Caco-2 (cell line): ENCODE measurements around the gene IMMP2L. TPM values are rescaled to one million over a fixed set of nuclear protein-coding genes. Genes with fewer than 3 reads are reported as not detected.

Experiments
- BruUV-seq: library from RNA; stranded (reverse); fragments of 400-500 nt; replicated peaks from 2 replicates; lab custom pipeline; 2021; lab: Mats Ljungman, UMichigan
- CTCF ChIA-PET: fragments of 300-600 bp; sonication (Branson Sonifier 250); formaldehyde crosslinking; loops from one replicate; lab custom pipeline; 2022; ENCODE audit warnings: antibody characterized with exemption; lab: Charles Lee
- POLR2A ChIA-PET: fragments of 300-600 bp; sonication (Branson Sonifier 250); formaldehyde crosslinking; loops from one replicate; lab custom pipeline; 2022; ENCODE audit warnings: antibody characterized with exemption; lab: Charles Lee
- DNase-seq, 2 experiments: peaks; one replicate each; pipeline versions ENCODE4 v3.0.0 to v3.0.0-alpha.2; 2020 to 2022
- H3K27me3 ChIP-seq: replicated peaks from 2 replicates; pipeline ENCODE4 v1.6.0; 2011; ENCODE audit warnings: low read length; ENCODE audit not compliant: control insufficient read depth, insufficient read depth
- H3K36me3 ChIP-seq: 2 replicates; pipeline ENCODE4 v1.5.1; 2011; ENCODE audit warnings: low read length; ENCODE audit not compliant: control insufficient read depth, insufficient read depth
- H3K4me1 ChIP-seq: fragments of 250-450 bp; sonication (Bioruptor Pico); 2 replicates; pipeline ENCODE4 v1.5.1; 2020; ENCODE audit warnings: mild to moderate bottlenecking
- H3K4me3 ChIP-seq: 2 replicates; pipeline ENCODE4 v1.5.1; 2011; ENCODE audit warnings: low read depth, mild to moderate bottlenecking, control low read depth, low read length
- H3K9me3 ChIP-seq: fragments of 250-450 bp; sonication (Bioruptor Pico); 2 replicates; pipeline ENCODE4 v1.5.1; 2020; ENCODE audit warnings: mild to moderate bottlenecking, moderate library complexity
- H3K27ac Mint-ChIP-seq: one replicate; pipeline ENCODE4 v1.8.0; 2022; ENCODE audit warnings: mixed read lengths; ENCODE audit not compliant: unreplicated experiment
- H3K27me3 Mint-ChIP-seq: one replicate; pipeline ENCODE4 v1.8.0; 2022; ENCODE audit warnings: mixed read lengths; ENCODE audit not compliant: insufficient read depth, unreplicated experiment
- H3K36me3 Mint-ChIP-seq: one replicate; pipeline ENCODE4 v1.8.0; 2022; ENCODE audit warnings: mild to moderate bottlenecking, mixed read lengths; ENCODE audit not compliant: insufficient read depth, unreplicated experiment
- H3K4me1 Mint-ChIP-seq: one replicate; pipeline ENCODE4 v1.8.0; 2022; ENCODE audit warnings: low read depth, mixed read lengths; ENCODE audit not compliant: unreplicated experiment
- H3K4me3 Mint-ChIP-seq: one replicate; pipeline ENCODE4 v1.8.0; 2022; ENCODE audit warnings: mild to moderate bottlenecking, moderate library complexity, mixed read lengths; ENCODE audit not compliant: unreplicated experiment
- H3K9me3 Mint-ChIP-seq: one replicate; pipeline ENCODE4 v1.8.0; 2022; ENCODE audit warnings: mixed read lengths; ENCODE audit not compliant: unreplicated experiment
- CTCF ChIP-seq, 2 experiments: fragments of 200-600 bp in 1 of 2; IDR thresholded peaks; 1 replicate in 1 of 2; 2 replicates in 1 of 2; pipeline versions ENCODE4 v1.5.1 to v1.8.0; 2011 to 2022; ENCODE audit warnings: antibody characterized with exemption in 1 of 2, control low read depth in 1 of 2, inconsistent platforms in 1 of 2, low read depth in 1 of 2, low read length in 1 of 2, mild to moderate bottlenecking in 1 of 2, moderate library complexity in 1 of 2; ENCODE audit not compliant: insufficient read depth in 1 of 2, severe bottlenecking in 1 of 2, unreplicated experiment in 1 of 2
- intact Hi-C: fragments of 100-400 bp; cut with micrococcal nuclease; formaldehyde crosslinking; loops from one replicate; pipeline ENCODE4 v1.10.0; 2022; ENCODE audit not compliant: unreplicated experiment
- total RNA-seq: library from RNA; stranded (reverse); gene quantifications from 2 replicates; pipeline ENCODE4 v1.2.3, GENCODE V29; 2022

IMMP2L gene
- total RNA-seq, 1 experiment from 2014 or later = 9.5 TPM

GRCh38 chr7:110772615-110773014 lies 789.7 kb downstream of the IMMP2L start:
- intact Hi-C loops = no loop called here
- H3K4me3 ChIP-seq = no peak overlapping the region
- H3K9me3 ChIP-seq = no peaks in the 10 kb centered on the region
- Mint-ChIP-seq H3K27me3 (no peaks in the 10 kb centered on the region), H3K4me3 (no peak overlapping the region), H3K4me1 (no peaks in the 10 kb centered on the region), H3K9me3 (no peaks in the 10 kb centered on the region), H3K36me3 (no peaks in the 10 kb centered on the region), H3K27ac (no peak overlapping the region)
- no peaks in the 10 kb centered on the region for H3K27me3 ChIP-seq
- no TSS peak for BruUV-seq
- DNase-seq = no peak
- ChIA-PET POLR2A (no interaction called here), CTCF (no interaction called here)
- no peaks in the 10 kb centered on the region for H3K4me1 ChIP-seq
- no peaks in the 10 kb centered on the region for H3K36me3 ChIP-seq
- no peak for TF ChIP-seq CTCF (IDR thresholded peaks at IDR 0.05; ENCODE audit: insufficient read depth in 1 of 2, low read depth in 1 of 2, low read length in 1 of 2, severe bottlenecking in 1 of 2, unreplicated experiment in 1 of 2)

DNA sequence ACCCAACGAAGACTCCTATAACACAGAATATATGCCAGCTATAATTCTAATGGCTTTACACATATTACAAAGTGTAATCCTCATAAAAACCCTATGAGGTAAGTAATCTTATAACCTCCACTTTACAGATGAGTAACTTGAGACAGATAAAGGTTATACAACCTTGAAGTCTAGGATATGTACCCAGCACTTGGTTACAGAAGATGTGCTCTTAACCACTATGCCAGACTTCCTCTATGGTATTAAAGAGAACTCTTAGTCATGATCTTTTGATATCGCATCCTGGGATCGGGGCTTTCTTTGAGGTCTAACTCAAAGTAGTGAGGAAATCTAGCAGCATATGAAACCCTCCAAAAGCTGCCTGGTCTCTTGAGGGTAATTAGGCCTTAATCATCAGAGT lies 790.6 kb downstream of the IMMP2L start:
- Histone ChIP-seq H3K4me1 (no peaks in the 10 kb centered on the region), H3K9me3 (no peaks in the 10 kb centered on the region), H3K27me3 (no peaks in the 10 kb centered on the region), H3K36me3 (no peaks in the 10 kb centered on the region), H3K4me3 (no peak overlapping the region)
- intact Hi-C loops = no loop called here
- Mint-ChIP-seq H3K27me3 (no peaks in the 10 kb centered on the region), H3K4me3 (no peak overlapping the region), H3K36me3 (no peaks in the 10 kb centered on the region), H3K9me3 (no peaks in the 10 kb centered on the region), H3K4me1 (no peaks in the 10 kb centered on the region), H3K27ac (no peak overlapping the region)
- BruUV-seq = no TSS peak
- DNase-seq = no peak
- POLR2A ChIA-PET = no interaction called here
- TF ChIP-seq CTCF (IDR thresholded peaks at IDR 0.05; ENCODE audit: insufficient read depth in 1 of 2, low read depth in 1 of 2, low read length in 1 of 2, severe bottlenecking in 1 of 2, unreplicated experiment in 1 of 2) = no peak
- CTCF ChIA-PET = no interaction called here

DNA sequence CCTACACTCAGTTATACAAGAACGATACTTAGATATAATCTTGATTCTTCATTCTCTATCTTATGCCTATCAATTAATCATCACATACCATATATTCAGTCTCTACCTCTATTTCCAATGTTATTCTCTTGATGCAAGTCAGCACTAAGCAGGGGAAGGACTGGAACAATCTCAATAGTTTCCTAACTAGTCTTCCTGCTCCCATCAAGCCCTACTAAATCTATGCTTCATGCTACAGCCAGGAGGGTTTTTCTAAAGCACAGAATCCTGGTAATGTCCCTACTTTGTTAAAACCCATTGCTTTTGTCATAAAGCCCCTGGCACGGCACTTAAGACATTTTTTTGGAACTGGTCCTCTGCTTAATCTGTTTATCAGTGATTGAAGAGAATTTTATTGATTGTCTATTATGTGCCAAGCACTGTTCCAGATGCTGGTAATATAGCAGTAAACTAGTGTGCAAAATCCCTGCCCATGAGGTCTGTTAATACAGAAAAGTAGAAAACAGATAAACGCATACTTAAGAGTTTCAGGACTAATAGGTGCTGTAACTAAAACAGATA lies 794.7 kb downstream of the IMMP2L start:
- no peaks in the 10 kb centered on the region for H3K36me3 Mint-ChIP-seq
- H3K4me1 Mint-ChIP-seq = no peaks in the 10 kb centered on the region
- no peaks in the 10 kb centered on the region for H3K36me3 ChIP-seq
- H3K4me1 ChIP-seq = no peaks in the 10 kb centered on the region
- no peak for TF ChIP-seq CTCF (IDR thresholded peaks at IDR 0.05; ENCODE audit: insufficient read depth in 1 of 2, low read depth in 1 of 2, low read length in 1 of 2, severe bottlenecking in 1 of 2, unreplicated experiment in 1 of 2)
- no peaks in the 10 kb centered on the region for H3K9me3 ChIP-seq
- H3K27ac Mint-ChIP-seq = no peak overlapping the region
- intact Hi-C loops = no loop called here
- CTCF ChIA-PET = no interaction called here
- no peaks in the 10 kb centered on the region for H3K27me3 Mint-ChIP-seq
- no peaks in the 10 kb centered on the region for H3K27me3 ChIP-seq
- no peaks in the 10 kb centered on the region for H3K9me3 Mint-ChIP-seq
- no peak overlapping the region for H3K4me3 Mint-ChIP-seq
- H3K4me3 ChIP-seq = no peak overlapping the region
- POLR2A ChIA-PET = no interaction called here
- no TSS peak for BruUV-seq
- DNase-seq = no peak
